ENCODE measurements around the gene RNF223.
"Not testable (repeated sequence)": the region's sequence is repeated elsewhere in the genome, so short reads cannot be mapped to it uniquely, and the experiment has no call there.

RNF223 gene

DNA sequence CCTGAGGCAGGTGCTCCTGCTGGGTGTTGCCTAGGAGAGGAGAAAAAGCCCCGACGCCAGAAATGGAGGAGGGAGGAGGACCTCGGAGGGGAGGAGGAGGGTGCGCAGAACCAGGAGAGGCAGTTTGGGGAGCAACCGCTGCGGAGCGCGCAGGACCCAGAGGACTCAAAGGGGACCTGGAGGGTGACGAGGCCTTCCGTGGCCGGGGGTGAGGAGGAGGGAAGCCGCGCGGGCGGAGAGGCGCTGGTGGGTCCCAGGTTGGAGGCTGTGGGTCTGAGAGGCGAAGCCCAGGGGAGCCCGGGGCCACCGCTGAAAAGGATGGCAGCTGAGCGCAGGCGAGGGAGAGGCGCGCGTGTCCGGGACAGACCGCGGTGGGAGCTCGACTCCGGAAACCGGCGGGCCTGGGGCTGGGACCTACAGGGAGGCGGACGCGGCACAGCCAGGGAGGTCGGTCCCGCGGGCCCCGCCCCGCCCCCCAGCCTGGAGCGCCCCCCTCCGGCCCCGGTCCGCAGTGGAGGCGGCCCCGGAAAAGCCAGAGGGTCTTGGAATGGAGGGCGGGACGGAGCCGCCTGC lies 15.1 kb downstream of the RNF223 start:
- DNase-seq: peak in 2 of 5 donors; percentile 31 to 58

- no peak for DNase-seq
These were observed 15.8 kb downstream of the RNF223 start for GRCh38 chr1:1058088-1058905.

GRCh38 chr1:1057769-1058087 lies 16.4 kb downstream of the RNF223 start:
- not testable (repeated sequence) for DNase-seq

GRCh38 chr1:1055841-1056736 lies 18.0 kb downstream of the RNF223 start:
- no peak for DNase-seq

GRCh38 chr1:1054971-1055370 lies 19.1 kb downstream of the RNF223 start:
- DNase-seq: no peak

- DNase-seq: no peak
These were observed 19.9 kb downstream of the RNF223 start for GRCh38 chr1:1054099-1054700.

- no peak for DNase-seq
These were observed 20.4 kb downstream of the RNF223 start for GRCh38 chr1:1053682-1054081.

- no peak for DNase-seq
These were observed 21.1 kb downstream of the RNF223 start for GRCh38 chr1:1053022-1053421.

GRCh38 chr1:1052003-1052840 lies 21.9 kb downstream of the RNF223 start:
- DNase-seq: no peak

GRCh38 chr1:1051127-1051810 lies 22.8 kb downstream of the RNF223 start:
- DNase-seq: no peak

GRCh38 chr1:1050577-1051052 lies 23.5 kb downstream of the RNF223 start:
- no peak for DNase-seq

DNA sequence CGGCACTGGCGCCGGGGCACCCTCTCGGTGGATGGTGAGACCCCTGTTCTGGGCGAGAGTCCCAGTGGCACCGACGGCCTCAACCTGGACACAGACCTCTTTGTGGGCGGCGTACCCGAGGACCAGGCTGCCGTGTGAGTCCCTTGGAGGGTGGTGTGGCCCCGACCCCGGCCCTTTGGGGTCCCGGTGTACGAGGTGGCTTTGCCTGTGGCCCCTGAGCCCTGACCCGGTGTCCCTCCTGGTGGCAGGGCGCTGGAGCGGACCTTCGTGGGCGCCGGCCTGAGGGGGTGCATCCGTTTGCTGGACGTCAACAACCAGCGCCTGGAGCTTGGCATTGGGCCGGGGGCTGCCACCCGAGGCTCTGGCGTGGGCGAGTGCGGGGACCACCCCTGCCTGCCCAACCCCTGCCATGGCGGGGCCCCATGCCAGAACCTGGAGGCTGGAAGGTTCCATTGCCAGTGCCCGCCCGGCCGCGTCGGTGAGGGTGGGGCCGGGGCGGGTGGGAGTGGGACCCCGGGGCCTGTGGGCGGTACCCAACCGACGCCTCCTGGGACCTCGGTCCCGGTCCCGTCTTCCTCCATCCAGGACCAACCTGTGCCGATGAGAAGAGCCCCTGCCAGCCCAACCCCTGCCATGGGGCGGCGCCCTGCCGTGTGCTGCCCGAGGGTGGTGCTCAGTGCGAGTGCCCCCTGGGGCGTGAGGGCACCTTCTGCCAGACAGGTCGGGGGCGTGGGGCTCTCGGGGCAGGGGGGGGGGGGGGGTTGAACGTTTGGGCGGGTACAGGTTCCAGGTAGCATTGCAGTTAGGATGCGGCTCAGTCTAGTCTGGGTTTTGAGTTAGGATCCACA lies 24.6 kb downstream of the RNF223 start:
- no peak for DNase-seq

DNA sequence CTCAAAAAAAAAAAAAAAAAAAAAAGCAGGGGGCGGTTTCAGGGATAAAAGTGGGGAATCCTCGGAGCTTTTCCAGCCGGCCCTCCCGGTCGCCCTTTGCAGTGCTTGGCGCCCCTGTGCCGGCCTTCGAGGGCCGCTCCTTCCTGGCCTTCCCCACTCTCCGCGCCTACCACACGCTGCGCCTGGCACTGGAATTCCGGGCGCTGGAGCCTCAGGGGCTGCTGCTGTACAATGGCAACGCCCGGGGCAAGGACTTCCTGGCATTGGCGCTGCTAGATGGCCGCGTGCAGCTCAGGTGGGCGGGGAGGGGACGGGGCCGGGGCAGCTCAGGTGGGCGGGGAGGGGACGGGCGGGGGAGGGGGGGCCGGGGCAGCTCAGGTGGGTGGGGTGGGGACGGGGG lies 25.3 kb downstream of the RNF223 start:
- DNase-seq: no peak

GRCh38 chr1:1047963-1048362 lies 26.1 kb downstream of the RNF223 start:
- no peak for DNase-seq

GRCh38 chr1:1047407-1047806 lies 26.7 kb downstream of the RNF223 start:
- no peak for DNase-seq

GRCh38 chr1:1046767-1047166 lies 27.3 kb downstream of the RNF223 start:
- DNase-seq: no peak

DNA sequence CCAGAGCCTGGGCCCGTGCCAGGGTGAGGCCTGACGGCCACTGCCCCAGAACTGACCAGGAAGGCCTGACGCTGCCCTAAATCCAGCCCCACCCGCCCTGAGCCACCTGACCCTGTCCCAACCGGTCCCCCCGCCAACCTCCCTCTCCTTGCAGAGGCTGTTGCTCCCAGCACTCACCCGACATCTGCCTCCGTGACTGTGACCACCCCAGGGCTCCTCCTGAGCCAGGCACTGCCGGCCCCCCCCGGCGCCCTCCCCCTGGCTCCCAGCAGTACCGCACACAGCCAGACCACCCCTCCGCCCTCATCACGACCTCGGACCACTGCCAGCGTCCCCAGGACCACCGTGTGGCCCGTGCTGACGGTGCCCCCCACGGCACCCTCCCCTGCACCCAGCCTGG lies 27.9 kb downstream of the RNF223 start:
- DNase-seq: no peak

- no peak for DNase-seq
These were observed 29.0 kb downstream of the RNF223 start for GRCh38 chr1:1045129-1045528.

GRCh38 chr1:1044455-1045078 lies 29.5 kb downstream of the RNF223 start:
- no peak for DNase-seq

DNA sequence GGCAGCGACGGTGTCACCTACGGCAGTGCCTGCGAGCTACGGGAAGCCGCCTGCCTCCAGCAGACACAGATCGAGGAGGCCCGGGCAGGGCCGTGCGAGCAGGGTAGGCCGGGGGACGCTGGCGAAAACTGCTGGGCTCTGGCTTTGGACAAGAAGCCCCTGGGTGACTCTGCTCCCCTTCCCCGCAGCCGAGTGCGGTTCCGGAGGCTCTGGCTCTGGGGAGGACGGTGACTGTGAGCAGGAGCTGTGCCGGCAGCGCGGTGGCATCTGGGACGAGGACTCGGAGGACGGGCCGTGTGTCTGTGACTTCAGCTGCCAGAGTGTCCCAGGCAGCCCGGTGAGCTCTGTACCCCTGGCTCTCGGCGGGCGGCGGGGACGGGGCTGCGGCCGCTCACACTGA lies 30.2 kb downstream of the RNF223 start:
- no peak for DNase-seq
